K562 (cell line): ENCODE results near the gene CERS5. TPM values are rescaled to one million over a fixed set of nuclear protein-coding genes. Genes with fewer than 3 reads are reported as not detected.

Source experiments
- EP300 ChIP-seq: IDR thresholded peaks from 2 replicates; pipeline ENCODE4 v1.6.1; 2012; ENCODE audit warnings: low read length, improper control_type of control experiment
- GATA2 ChIP-seq: sonication (generic); formaldehyde crosslinking; IDR thresholded peaks from 2 replicates; pipeline ENCODE4 v1.4.0; 2020; ENCODE audit warnings: mild to moderate bottlenecking, missing genetic modification reagents
- GTF3C2 ChIP-seq: IDR thresholded peaks from 3 replicates; pipeline ENCODE4 v1.6.1; 2011; ENCODE audit warnings: borderline replicate concordance, mild to moderate bottlenecking, moderate library complexity; ENCODE audit not compliant: insufficient read length; ENCODE audit errors: extremely low read depth
- HMG20B ChIP-seq: fragments of 250-450 bp; sonication (Bioruptor Pico); IDR thresholded peaks from 2 replicates; pipeline ENCODE4 v1.5.0; 2021; ENCODE audit warnings: mild to moderate bottlenecking
- LARP7 ChIP-seq: fragments of 450-650 bp; IDR thresholded peaks from 2 replicates; pipeline ENCODE4 v1.6.1; 2016
- NFATC3 ChIP-seq: fragments of 450-650 bp; IDR thresholded peaks from 2 replicates; pipeline ENCODE4 v1.6.1; 2017; ENCODE audit warnings: mild to moderate bottlenecking
- PPARD ChIP-seq: fragments of 250-450 bp; sonication (Bioruptor Pico); IDR thresholded peaks from 2 replicates; pipeline ENCODE4 v1.8.0; 2022; ENCODE audit warnings: inconsistent platforms, mild to moderate bottlenecking, moderate library complexity
- TAL1 ChIP-seq: fragments of 450-650 bp; IDR thresholded peaks from 2 replicates; pipeline ENCODE4 v1.6.1; 2016; ENCODE audit warnings: mild to moderate bottlenecking
- ZNF277 ChIP-seq: fragments of 250-450 bp; sonication (Bioruptor Pico); IDR thresholded peaks from 2 replicates; pipeline ENCODE4 v1.8.0; 2022; ENCODE audit warnings: inconsistent platforms, mild to moderate bottlenecking, moderate library complexity, borderline replicate concordance
- ZNF407 ChIP-seq: fragments of 450-650 bp; IDR thresholded peaks from 2 replicates; pipeline ENCODE4 v1.6.1; 2016; ENCODE audit warnings: low read depth
- ZNF511 ChIP-seq: sonication (generic); formaldehyde crosslinking; IDR thresholded peaks from 2 replicates; pipeline ENCODE4 v1.8.0; 2022; ENCODE audit warnings: mild to moderate bottlenecking, missing genetic modification reagents
- polyA plus RNA-seq, 8 experiments: library from polyadenylated mRNA; depleted of rRNA in 4 of 8; stranded (reverse) in 5 of 8; unstranded in 3 of 8; fragments of >200 nt; fragmentation: Nextera tagmentation in 2 of 8; fragmentation: Illumina TruSeq in 1 of 8; extraction: Ambion mirVana in 2 of 8; extraction: Trizol in 1 of 8; gene quantifications; 2 replicates each; pipeline versions ENCODE4 v1.2.1 to v1.2.3, GENCODE V29; 2011 to 2014; ENCODE audit warnings: inconsistent platforms in 1 of 8, missing spikeins in 1 of 8
- total RNA-seq, 7 experiments: library from RNA; depleted of rRNA in 6 of 7; stranded (reverse); fragments of >200 nt in 6 of 7; fragmentation: Illumina TruSeq in 2 of 7; extraction: Trizol in 2 of 7; gene quantifications; 2 replicates each; pipeline versions ENCODE4 v1.2.1 to v1.2.3, GENCODE V29; 2011 to 2021; ENCODE audit warnings: low replicate concordance in 1 of 7

The CERS5 gene
- total and polyA plus RNA-seq, 9 of the 15 experiments (the other 6 are each of a cell fraction or from before 2014, with no cell fraction given) = 6.1 to 47.5 (median 17.8) TPM

- TF ChIP-seq LARP7 (no peak), GTF3C2 (no peak), ZNF277 (CRISPR knock-in tag) (no peak), NFATC3 (no peak), PPARD (no peak), ZNF407 (no peak), TAL1 (no peak), HMG20B (CRISPR knock-in tag) (no peak), ZNF511 (no peak), GATA2 (CRISPR knock-in tag) (no peak), EP300 (no peak)
Observed at GRCh38 chr12:50097952-50098351, 69.2 kb downstream of the CERS5 start (continued).
